Activated CD8-positive, alpha-beta memory T cell treated with anti-CD3 and anti-CD28 coated beads, Interleukin-2, amount 50 U/mL, for 24 hours (primary cell): Measurements from ENCODE around the gene ZNF217.
"Not testable (repeated sequence)": the region's sequence is repeated elsewhere in the genome, so short reads cannot be mapped to it uniquely, and the experiment has no call there.

Source experiments
- DNase-seq: peaks from one replicate; pipeline ENCODE4 v3.0.0-alpha.2; 2020; ENCODE audit errors: extremely low read depth

The ZNF217 gene

GRCh38 chr20:53598140-53599043, 4.8 kb upstream of the ZNF217 start:
- no peak for DNase-seq

DNA sequence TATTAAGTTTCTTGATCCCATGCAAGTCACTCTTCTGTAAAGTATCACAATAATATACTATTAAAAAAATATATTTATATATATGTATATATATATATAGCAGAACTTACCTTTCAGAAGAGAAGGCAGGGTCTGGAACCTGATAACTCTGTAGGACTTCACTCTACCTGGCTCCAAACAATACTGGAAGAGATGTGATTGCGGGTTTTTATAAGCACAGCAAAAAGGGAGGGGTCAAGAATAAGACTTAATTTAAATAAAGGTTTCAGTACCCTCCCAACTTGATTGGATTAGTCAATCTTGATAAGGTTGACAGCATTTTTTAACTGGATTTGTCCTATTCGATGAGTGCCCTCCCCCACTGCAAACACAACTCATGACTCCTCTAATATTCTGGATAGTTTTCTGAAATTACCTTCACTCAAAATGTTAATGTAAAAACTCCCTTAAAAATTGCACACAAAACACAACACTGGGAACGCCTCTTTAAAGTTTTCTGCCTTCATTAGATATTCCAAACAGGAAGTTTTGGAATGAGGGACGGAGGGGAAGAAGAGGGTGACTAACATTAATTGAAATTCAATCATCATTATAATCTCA, 4.0 kb upstream of the ZNF217 start:
- DNase-seq = no peak

DNA sequence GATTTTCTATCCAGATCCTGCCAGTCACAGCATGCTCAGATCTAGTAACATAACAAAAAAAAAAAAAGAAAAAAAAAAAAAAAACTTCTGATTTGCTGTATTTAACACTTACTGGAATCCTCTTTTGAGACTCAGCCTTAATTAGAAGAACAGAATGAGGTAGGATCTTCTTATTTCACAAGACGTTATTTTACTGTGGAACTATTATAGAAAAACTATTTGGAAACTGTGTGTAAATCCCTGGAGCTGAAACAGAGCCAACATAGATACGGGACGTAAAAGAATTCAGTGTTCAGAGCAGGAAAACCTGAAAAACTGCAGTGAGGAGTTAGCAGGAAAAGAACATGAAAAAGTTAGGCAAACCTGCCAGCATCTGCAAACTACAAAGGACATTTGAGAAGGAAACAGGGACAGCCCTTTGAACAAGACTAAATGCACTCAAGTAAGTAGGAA, 3.4 kb upstream of the ZNF217 start:
- DNase-seq = no peak

DNA sequence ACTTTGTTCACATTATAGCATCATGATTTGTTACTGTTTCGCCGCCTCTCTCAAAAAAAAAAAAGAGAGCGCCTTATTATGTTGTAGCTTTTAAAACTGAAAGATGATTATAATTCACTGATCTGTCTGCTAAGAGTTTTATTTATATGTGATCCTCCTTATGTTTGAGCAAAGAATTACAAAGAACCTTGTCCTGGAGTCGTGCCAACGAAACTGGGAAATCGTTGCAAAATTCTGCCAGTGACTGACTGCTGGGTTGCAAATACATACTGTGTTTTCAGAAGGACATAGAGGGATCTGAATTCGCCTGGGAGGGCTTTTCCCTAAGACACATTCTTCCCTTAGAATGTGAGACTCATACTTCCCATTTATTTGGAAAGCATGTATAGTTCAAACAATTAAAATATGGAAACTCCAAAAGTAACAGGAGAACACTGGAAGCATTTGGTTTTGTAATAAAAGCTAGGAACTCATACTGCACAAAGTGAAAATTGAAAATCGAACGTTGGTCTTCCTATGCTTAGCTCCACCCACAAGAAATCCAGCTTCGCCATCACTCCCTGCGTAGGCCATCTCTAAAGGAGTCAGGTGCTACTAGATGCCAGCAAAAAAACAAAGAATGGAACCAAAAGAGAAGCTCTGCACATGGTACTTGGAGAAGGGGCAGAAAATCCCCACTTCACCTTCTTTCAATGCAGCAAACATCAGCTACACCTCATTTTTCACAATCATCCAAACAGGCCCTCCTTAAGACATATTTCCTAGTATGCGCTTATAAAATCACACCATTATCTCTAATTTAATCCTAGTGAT, 2.8 kb upstream of the ZNF217 start:
- DNase-seq = not testable (repeated sequence)

DNA sequence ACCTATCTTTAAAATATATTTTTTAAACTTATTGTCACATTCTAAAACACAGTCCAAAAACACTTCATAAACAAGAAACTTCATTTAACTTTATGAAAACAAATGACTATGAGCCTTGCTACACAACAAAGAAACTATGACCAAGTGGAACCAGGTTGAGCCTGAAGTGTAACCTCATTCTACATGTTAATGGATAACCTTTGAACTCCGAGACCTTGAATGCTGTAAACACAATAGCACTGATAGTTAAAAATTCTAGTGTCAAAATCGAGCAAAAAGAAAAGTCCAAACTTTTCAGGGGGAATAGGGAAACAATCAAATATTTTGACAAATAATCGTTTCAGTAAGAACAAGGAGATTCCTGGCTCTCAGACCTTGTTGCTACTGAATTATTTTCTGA, 2.1 kb upstream of the ZNF217 start:
- not testable (repeated sequence) for DNase-seq

- no peak for DNase-seq
These were observed 1.4 kb upstream of the ZNF217 start for GRCh38 chr20:53595018-53595378.

GRCh38 chr20:53594068-53595017, 704 bp upstream of the ZNF217 start:
- DNase-seq = peak; percentile 82

- no peak for DNase-seq
These were observed 610 bp downstream of the ZNF217 start for GRCh38 chr20:53592992-53593465.

DNA sequence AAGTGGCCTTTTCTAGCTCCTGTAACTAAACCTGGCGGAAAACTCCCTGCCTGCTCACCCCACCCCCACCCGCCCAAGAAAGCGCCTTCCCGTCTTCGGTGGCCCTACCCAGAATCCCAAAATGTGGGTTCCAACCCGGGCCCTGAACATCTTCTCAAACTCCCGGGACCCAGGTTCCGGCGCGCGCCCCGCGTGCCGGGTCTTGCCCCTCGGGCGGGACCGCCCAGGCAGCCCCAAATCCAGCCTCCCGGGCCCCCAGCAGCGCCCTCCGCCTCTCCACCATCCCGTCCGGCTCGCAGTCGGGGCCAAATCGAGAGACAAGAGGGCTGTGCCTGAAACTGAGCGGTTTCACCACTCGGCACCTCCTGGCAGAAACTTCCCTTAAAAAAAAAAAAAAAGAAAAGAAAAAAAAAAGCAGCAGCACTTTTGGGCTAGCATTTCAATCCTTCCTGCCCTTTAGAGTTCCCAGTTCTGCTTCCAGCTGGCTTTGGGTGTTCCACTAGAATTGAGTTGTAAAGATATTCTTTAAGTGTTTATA, 1.1 kb downstream of the ZNF217 start:
- DNase-seq = not testable (repeated sequence)

- not testable (repeated sequence) for DNase-seq
These were observed 1.6 kb downstream of the ZNF217 start for GRCh38 chr20:53591941-53592441.

DNA sequence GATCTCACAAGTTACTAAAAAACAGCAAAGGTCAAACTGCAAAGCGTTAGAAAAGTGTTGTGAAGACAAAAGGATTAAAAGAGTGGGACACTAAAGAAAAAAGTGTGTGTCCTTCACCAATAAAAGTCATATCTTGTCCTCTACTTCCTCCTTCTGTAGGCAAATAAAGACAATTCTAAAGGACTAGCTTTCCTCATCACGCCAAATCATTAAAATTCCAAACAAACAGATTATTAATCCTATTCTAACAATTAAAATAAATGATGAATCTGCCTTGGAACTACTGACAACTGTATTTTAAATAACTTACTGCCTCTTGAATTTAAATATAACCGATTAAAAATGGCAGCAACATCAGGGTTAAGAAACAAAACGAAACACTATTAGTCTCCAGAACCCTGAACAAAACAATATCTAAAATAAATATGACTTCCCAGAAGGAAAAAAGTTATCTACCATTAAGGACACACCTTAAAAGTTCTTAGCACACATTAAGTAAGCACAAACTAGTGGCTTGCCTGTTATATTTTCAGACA, 2.4 kb downstream of the ZNF217 start:
- DNase-seq = not testable (repeated sequence)

GRCh38 chr20:53590608-53591007, 3.0 kb downstream of the ZNF217 start:
- DNase-seq = not testable (repeated sequence)

- not testable (repeated sequence) for DNase-seq
These were observed 3.5 kb downstream of the ZNF217 start for GRCh38 chr20:53590122-53590521.

- not testable (repeated sequence) for DNase-seq
These were observed 4.1 kb downstream of the ZNF217 start for GRCh38 chr20:53589321-53590065.

DNA sequence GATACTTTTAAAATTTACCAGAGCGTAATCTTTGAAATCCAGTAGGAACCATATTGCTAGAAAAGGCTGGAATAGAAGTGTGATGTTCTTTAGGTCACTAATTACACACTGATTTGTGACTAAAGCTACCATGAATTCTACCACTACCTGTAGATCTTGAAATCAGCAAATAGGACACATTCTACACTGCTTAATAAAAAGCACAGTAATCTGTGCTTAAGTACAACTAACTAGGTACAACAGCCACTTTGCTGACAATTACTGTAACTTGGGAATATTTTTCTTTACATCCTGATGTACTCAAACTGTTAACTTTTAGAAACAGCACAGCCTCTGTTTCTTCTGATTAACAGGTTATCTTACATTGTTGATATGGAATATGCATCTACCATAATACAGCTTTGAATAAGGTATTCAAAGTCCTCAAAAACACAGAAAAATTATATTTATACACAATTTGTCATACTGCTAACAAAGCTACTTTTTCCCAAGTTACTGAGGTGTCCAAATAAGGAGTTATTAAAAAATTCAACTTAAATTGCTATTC, 6.4 kb downstream of the ZNF217 start:
- DNase-seq = not testable (repeated sequence)

GRCh38 chr20:53586640-53587039, 7.0 kb downstream of the ZNF217 start:
- DNase-seq = no peak

- DNase-seq = not testable (repeated sequence)
These were observed 7.7 kb downstream of the ZNF217 start for GRCh38 chr20:53585910-53586309.

DNA sequence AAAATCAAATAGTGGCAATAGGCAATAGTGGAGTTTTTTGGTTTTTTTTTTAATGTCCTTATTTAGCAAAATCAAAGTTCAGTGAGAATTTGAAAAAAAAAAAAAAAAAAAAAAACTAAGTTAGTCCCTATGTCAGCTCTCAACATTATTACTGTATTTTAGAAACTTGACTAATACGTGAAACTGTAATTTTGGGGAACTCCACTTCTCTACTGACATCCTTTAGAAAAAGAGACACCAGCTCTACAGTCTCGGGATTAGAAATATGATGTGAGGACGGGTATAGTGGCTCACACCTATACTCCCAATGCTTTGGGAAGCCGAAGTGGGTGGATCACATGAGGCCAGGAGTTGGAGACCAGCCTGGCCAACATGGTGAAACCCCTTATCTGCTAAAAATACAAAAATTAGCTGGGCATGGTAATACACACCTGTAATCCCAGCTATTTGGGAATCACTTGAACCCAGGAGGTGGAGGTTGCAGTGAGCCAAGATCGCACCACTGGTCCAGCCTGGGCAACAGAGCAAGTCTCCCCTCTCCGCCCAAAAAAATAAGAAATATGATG, 8.6 kb downstream of the ZNF217 start:
- not testable (repeated sequence) for DNase-seq

DNA sequence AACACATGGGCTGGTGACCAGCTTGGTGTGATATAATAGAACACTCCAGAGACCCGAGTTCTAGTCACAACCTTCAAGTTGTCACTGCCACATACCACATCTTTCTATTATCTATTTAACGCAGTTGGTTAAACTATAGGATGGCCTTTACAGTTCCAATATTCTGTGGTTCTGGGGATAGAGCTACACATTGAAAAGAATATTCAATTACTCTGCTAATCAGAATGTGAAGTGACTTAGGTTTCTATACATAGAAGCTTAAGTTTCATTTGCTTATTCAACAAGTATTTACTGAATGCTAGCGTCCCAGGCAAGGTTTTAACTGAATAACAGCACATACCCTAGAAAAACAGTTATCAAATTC, 9.1 kb downstream of the ZNF217 start:
- not testable (repeated sequence) for DNase-seq
